ENCODE results near the gene EVC.

DNA sequence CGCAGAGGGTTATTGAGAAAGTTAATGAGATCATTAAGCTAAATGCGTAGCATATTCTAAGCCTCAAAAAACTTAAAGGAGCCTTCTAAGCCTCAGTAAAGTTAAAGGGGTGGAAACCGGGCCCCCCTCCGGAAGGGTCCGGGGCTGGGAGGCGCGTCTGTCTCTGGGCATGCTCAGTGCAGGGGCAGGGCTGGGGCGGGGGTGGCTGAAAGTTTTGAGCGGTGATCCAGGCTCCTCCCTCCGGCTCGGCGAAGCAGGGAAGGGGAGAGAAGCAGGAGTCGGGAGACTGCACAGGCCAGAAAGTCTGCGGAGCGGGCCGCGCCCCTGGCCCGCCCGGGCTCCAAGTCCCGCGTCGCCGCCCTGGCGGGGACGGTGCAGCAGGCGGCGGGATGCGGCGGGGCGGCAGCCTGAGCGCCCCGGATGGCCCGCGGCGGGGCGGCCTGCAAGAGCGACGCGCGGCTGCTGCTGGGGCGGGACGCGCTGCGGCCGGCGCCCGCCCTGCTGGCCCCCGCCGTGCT lies at the start of gene EVC:
- no peak for TF ChIP-seq EZH2 (IDR thresholded peaks at IDR 0.05; ENCODE audit: borderline replicate concordance, low read depth, low read length, severe bottlenecking)
- TF ChIP-seq, protein P1, sequence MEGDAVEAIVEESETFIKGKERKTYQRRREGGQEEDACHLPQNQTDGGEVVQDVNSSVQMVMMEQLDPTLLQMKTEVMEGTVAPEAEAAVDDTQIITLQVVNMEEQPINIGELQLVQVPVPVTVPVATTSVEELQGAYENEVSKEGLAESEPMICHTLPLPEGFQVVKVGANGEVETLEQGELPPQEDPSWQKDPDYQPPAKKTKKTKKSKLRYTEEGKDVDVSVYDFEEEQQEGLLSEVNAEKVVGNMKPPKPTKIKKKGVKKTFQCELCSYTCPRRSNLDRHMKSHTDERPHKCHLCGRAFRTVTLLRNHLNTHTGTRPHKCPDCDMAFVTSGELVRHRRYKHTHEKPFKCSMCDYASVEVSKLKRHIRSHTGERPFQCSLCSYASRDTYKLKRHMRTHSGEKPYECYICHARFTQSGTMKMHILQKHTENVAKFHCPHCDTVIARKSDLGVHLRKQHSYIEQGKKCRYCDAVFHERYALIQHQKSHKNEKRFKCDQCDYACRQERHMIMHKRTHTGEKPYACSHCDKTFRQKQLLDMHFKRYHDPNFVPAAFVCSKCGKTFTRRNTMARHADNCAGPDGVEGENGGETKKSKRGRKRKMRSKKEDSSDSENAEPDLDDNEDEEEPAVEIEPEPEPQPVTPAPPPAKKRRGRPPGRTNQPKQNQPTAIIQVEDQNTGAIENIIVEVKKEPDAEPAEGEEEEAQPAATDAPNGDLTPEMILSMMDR (IDR thresholded peaks at IDR 0.05; ENCODE audit: borderline replicate concordance, extremely low read depth, low read length, poor library complexity, severe bottlenecking) = no peak
